CD4-positive, alpha-beta T cell treated with Interleukin-4 for 1 hour (primary cell): ENCODE results near the gene CX3CL1.

Experiments used
- DNase-seq, 2 donors: peaks; one replicate each; pipeline ENCODE4 v3.0.0-alpha.2; 2020 to 2022

Gene CX3CL1

DNA sequence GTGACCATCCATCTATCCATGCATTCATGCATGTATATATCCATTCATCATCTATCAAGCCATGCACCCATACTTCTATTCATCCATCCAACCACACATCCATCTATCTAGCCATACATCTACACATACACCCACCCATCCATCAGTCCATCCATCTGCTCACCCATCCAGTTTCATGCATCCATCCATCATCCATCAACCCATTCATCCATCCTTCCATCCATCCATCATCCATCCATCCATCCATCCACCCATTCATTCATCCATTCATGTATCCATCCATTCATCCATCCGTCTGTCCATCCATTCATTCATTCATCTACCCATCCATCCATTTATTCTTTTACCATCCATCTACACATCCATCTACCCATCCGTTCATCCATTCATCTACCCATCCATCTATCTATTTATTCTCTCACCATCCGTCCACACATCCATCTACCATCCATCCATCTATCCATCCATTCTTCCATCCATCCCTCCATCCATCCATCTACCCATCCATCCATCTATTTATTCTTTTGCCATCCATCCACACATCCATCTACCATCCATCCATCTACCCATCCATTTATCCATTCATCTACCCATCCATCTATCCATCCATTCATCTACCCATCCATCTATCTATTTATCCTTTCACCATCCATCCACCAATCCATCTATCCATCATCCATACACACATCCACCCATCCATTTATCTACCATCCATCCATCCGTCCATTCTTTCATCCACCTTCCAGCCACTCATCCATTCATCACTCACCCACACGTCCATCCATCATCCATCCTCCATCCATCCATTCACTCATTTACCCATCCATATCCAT is 35.4 kb downstream of the CX3CL1 start:
- no peak for DNase-seq

DNA sequence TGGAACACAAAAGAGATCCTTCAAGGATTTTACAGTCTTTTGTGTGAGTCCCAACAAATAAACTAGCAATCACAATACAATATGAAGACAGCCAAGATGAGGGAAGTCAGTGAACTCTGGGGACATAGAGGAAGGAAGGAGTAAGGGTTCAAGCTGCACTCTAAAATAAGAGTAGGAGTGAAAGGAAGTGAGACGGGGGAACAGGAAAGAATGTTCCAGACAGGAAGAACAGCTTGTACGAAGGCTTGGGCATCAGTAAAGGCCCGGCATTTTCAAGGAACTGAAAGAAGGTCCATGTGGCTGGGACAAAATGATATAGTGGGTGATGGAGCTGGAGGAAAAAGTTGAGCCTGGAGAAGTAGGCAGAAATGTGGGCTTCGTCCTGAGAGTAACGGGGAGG is 36.8 kb downstream of the CX3CL1 start:
- no peak for DNase-seq

DNA sequence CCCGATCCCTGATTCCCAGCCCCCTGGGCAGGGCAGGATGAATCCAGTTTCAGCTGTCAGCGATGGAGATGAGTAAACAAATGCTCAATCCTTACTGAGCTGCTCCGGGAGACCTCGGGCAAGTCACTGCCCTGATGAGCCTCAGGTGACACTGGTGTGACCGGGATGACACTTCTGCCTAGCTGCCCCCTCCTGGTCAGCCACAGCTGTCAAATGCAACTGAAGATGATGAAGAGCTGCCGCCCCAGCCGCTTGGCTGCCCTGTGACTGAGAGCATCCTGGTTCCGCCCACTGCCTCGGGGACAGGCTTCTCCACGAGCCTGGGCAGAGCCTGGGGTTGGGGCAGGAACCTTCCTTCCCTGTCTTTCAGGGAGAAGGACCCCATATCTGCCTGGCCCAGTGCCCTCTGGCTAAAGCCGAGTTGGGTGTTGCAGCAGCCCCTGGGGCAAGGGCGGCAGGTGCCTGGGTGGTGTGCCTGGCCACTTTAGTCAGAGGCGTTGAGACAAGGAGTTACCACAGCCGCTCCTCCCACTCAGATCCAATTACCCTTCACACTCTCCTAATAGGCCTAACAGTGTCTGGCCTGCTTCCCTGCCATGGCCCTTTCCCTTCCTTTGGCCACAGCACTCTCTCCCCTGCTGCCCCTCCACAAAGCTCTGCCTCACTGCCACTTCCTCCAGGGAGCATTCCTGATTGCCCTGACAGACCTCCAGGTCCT is 37.7 kb downstream of the CX3CL1 start:
- no peak for DNase-seq

DNA sequence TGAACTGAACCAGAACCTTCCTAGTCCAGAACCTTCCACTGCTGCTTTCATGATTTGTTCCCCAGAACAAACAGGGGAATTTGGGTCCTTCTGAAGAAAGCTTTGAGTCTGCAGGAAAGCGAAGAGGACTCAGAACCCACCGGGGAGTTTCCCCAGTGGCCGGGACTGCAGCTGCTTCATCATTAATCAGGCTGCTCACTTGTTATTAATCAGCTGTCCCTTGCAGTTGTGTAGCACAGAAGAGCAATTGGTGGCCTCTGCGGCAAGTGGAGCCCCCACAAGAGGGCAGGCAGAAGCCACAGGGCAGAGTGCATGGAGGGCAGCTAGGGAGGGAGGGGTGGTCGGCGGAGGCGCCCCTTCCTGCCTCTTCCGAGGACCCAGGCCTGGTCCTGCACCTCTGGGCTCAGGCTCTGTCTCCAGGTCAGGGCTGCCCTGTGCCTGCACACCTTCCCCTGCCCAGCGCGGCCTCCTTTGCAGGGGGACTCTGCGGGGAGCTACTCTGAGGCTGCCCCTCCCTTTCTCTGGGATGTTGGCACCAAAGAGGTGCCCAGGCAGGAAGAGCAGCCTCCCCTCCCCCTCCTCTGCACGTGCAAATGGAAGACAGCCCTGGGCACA is 39.2 kb downstream of the CX3CL1 start:
- DNase-seq: no peak

DNA sequence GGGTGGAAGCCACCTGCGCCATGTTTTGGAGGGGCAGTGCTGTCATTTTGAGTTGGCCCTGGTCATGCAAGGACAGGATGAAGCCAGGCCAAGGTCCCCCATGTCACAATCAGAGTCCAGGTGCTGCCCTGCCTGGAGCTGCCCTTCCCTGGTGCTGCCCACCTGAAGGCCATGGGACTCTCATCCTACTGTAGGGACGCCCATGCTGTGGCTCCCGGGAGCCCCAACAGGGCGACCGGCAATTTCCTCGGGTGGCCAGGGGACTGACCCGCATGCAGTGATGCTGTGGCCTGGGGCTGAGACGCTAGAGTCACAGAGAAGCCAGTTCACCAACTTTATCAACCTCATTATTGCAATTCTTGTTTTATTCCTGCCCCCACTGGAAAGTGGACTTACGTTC is 40.3 kb downstream of the CX3CL1 start:
- DNase-seq: no peak

DNA sequence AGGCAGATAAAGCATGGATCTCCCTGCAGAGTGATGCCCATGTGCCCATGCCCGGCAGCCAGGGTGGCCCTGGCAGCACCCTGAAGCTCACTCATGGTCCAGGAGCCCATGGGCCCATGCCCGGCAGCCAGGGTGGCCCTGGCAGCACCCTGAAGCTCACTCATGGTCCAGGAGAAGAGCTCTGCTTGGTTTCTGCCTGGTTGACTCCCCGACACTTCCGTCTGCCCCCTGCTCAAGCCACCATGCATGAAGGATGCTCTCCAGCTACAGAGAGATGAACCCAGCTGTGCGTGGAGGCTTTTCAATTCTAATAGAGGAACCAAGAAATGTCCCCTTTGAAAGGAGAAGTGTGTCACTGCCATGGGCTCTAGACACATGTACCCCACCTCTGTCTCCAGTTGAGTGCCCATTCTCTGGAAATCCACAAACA is 41.0 kb downstream of the CX3CL1 start:
- DNase-seq: peak in 1 of 2 donors; percentile 65

DNA sequence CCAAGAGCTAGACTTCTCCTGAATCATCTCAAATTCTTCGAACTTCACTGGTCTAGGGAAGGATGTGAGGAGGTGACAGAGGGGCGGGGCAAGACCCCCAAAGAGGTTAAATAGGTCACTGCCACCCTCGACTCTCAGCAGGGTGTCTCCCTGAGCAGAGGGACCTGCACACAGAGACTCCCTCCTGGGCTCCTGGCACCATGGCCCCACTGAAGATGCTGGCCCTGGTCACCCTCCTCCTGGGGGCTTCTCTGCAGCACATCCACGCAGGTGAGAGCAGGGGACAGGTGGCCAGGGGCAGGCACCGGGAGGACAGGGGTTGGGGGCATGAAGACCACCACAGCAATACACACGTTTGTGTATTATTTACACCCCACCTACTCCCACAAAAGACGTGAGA is 41.4 kb downstream of the CX3CL1 start:
- DNase-seq: no peak

DNA sequence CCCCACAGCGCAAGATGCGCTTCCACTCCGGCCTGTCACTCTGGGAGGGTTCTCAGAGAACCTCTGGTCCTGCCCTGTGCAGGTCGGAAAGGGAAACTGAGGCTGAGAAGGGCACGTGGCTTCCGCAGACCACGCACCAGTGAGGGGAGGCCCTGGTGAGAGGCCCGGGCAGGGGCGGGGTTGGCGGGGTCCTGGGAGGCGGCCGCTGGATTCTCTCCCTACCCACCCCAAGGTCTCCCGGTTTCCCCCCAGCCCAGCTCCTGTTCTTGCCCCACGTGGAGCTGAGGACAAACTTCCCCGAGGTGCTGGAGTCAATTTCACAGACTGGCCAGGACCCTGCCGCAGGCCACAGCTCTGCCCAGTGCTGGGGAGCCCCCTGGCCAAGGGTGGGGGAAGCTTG is 43.8 kb downstream of the CX3CL1 start:
- no peak for DNase-seq

DNA sequence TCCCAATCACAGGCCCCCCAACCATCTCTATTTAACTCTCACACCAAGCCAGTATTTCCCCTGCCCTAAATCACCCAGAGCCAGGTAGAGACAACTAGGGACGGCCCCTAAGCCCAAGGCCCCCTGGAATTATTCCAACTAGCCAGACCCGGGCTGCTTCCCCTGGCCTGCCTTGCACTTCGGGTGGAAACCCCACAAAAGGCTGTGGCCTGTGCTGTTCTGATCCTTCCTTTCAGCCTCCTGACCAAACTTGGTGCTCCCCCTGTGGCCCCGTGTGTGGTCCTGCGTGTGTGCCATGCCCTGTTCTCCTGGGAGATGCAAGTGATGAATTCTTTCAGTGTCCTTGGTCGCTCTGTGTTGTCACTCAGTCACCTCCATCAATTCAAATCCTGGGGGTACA is 47.2 kb downstream of the CX3CL1 start:
- no peak for DNase-seq

DNA sequence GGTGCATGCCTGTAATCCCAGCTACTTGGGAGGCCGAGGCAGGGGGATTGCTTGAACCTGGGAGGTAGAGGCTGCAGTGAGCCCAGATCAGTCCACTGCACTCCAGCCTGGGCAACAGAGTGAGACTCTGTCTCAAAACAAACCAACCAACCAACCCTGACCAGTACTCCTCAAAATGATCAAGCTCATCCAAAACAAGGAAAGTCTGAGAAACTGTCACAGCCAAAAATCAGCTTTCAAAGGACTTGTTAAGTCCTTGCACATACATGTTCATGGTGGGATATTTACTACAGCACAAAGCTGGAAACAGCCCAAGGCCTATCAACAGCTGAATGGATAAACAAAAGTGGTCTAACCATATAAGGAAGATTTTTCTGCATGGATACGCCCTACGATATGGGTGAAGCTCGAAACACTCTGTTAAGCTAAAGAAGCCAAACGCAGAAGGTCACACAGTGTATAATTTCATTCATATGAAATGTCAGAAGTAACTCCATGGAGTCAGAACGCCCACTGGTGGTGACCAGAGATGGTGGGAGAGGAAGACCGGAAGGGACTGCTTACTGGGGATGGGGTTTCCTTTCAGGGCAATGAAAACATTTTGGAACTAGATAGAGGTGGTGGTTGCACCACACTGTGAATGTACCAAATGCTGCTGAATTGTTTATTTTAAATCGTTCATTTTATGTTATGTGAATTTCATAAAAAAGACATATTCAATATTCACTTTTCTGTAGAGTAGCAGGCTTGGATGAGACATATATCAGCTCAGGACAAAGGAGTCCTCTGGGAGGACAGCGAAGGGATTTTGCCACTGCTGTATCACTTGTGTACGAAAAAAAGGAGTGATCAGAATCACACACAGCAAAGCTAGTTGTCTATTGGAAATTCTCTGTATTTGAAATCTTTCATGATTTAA is 50.0 kb downstream of the CX3CL1 start:
- DNase-seq: no peak

DNA sequence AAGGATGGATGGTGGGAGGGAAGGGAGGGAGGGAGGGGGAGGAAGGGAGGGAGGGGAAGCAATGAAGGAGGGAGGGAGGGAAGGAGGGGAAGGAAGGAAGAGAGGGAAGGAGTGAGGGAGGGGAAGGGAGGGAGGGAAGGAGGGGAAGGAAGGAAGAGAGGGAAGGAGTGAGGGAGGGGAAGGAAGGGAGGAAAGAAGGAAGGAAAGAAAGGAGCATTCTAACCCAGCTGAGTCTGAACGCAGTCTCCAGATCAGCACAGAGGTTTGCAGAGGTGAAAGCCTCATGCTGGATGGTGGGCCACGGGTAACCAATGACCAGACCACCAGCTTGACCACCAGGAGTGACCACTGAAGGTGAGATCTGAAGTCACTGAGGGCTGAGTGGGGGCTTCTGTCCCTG is 50.9 kb downstream of the CX3CL1 start:
- DNase-seq: no peak

DNA sequence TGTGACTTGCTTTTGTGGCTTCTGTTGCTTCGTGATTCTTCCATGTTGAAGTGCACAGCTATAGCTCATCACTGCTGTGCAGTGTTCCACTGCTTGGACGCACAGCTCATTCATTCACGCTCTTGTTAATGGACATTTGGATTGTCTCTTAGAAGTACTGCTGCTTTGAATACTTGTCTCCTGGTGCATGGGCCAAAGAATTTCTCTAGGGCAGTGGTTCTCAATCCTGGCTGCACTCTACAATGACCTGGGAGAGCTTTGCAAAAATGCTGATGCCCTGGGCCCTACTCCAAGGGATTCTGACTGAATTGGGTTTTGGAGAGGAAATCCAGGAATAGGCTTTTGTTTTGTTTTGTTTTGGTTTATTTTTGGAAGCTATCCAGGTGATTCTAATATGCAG is 52.3 kb downstream of the CX3CL1 start:
- DNase-seq: no peak

DNA sequence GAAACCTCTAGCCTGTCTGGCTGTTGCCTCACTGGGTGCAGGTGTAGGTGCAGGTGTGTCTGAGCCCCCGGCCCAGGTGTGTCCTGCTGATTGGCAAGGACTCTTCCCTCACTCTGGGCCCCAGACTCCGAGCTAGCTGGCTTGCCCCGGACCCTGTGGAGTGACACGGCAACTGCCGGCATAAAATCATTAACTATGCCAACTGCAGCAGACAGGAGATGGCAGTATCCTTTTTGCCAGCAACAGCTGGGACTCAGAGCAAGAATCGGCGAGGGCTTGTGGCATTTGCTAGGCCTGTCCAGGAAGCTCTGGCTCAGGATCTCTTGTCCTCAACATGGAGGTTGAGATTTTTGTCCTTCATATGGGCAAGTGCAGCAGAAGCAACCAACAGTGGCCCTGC is 54.1 kb downstream of the CX3CL1 start:
- no peak for DNase-seq

DNA sequence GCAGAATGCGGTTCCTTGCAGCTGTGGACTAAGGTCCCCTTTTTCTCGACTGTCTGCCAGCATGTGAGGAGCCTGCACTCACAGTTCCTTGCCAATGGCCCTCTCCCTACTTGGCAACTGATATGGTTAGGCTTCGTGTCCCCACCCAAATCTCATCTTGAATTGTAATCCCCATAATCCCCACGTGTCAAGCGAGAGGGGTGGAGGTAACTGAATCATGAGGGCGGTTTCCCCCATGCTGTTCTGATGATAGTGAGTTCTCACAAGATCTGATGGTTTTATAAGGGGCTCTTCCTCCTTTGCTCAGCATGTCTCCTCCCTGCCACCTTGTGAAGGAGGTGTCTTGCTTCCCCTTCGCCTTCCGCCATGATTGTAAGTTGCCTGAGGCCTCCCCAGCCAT is 55.0 kb downstream of the CX3CL1 start:
- no peak for DNase-seq

DNA sequence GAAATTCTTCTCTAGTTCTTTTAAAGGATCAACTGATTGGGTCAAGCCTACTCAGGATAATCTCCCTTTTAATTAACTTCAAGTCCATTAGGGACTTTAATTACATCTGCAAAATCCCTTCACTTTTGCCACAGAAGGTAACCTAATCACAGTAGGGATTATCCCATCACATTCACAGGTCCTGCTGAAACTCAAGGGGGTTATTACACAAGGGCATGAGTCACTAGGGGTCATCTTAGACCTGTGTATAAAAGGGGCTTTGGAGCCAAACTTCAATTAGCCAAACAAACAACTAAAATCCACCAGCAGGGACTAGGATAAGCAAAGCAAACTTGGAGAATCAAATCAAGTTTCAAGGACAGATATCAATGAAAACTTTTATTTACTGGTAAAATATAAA is 55.5 kb downstream of the CX3CL1 start:
- DNase-seq: no peak

DNA sequence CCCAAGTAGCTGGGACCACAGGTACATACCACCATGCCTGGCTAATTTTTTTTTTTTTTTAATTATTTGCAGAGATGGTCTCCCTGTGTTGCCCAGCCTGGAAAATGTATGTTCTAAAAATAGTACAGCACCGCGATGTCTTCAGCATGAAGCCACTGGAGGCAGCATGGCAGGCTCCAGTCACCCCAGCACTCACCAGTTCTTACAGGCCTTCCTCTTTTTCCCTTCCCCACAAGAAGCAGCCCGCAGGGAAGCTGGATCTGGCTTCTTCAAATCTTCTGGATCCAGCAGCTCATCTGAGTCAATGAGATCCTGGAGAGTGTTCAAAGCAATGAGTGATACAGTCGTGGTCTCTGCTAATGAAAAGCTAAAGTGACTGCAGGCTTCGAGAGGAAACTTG is 58.7 kb downstream of the CX3CL1 start:
- DNase-seq: no peak

DNA sequence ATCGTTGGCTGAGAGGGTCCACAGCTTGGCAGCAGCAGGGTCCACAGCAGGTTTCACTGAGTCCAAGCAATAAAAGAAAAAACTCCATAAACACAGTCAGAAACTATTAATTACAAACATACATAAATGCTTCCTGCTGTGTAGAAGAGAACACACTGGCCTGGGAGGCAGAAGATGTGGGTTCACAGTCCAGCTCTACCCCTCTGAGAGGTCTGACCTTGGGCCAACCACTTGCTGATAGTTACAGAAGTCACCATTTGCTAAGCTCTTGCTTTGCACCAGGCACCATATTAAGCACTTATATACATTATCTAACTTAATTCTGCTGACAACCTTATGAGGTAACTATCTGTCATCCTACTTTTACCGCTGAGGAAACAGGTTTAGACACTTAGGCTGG is 60.2 kb downstream of the CX3CL1 start:
- DNase-seq: no peak

DNA sequence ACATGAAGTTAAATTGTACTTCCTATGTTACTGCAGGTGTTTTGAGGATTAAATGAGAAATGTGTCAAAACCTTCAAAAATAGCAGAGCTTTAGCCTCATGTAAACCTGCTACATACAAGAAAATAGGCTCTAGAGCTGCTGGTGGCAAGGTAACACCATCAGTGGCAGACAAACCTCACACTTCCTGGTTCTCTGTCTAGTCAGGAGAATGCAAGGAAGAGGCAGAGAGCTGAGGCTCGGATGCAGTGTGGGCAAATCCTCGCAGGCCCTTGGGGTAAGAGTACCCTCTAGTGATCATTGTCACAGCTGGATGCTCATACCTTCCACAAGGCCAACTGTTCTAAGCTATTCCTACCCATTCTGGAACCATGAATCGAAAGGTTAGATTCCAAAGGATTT is 60.7 kb downstream of the CX3CL1 start:
- no peak for DNase-seq

DNA sequence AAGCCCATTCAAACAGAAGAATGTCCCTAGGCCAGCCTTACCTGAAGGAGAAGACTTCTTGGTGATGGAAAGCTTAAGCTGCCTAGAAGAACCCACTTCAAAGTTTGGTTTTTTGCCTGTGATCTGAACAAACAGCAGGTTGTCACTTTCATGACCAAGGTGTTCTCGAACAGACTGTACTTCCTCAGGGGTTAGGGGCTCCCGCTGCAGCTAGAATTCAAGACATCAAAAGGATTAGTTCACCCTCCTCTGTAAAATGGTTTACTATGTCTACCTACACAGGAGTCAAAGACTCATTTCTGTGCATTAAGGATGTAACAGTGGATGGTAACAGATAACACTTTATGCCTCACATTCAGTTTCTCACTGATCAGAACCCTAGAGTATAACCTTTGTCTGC is 61.7 kb downstream of the CX3CL1 start:
- DNase-seq: no peak
